ENCODE measurements around the gene ADAP1.

DNA sequence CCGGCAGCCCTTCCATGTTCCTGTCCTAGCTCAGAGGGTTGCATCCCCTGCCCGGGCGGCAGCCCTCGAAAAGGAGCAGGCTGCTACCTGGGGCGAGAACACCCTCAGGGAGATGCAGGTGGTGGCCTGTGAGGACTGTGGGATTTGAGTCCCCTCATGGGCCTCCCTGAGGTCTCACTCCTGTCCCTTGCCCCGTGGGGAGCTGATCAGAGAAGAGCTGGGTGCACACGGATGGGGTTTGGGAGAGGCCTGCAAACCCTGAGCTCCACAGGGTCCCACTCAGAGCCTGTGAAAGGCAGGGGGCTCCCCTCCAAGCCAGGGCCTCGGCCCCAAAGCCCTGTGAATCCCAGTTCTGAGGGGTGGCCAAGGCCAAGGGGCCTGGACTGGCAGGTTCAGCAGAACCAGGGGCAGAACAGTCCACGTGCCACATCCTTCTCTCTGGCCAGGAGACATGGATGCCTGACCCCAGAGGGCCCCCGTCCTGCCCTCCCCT is 28.1 kb upstream of the ADAP1 start:
- no peak for TF ChIP-seq EZH2 (IDR thresholded peaks at IDR 0.05; ENCODE audit: insufficient read depth, poor library complexity, severe bottlenecking)
- TF ChIP-seq EZH2phosphoT487 (IDR thresholded peaks at IDR 0.05; ENCODE audit: insufficient read depth, low read depth), result no peak
